HCT116 (cell line): Measurements from ENCODE around the gene NPTX1. TPM values are rescaled to one million over a fixed set of nuclear protein-coding genes. Genes with fewer than 3 reads are reported as not detected.
A peak's percentile ranks its signal among the peaks of the same experiment; 100 is the strongest.

ENCODE experiments used
- ATAC-seq: fragments of 200-7000 bp; cut with Tn5 transposase; 2 replicates; pipeline ENCODE4 v1.9.1; 2020; ENCODE audit warnings: mild to moderate bottlenecking, moderate library complexity
- BruUV-seq: library from RNA; stranded (reverse); fragments of 400-500 nt; replicated peaks from 2 replicates; lab custom pipeline; 2021; lab: Mats Ljungman, UMichigan
- CTCF ChIA-PET: fragments of 300-600 bp; sonication (Branson Sonifier 250); formaldehyde crosslinking; loops from one replicate; lab custom pipeline; 2021; ENCODE audit warnings: antibody characterized with exemption; lab: Charles Lee
- POLR2A ChIA-PET: fragments of 300-600, 350-600 bp; sonication (Branson Sonifier 250); formaldehyde crosslinking; loops from one replicate; lab custom pipeline; 2021; ENCODE audit warnings: antibody characterized with exemption; lab: Charles Lee
- RAD21 ChIA-PET, 2 experiments: fragments of 300-600 bp; sonication (Branson Sonifier 250); formaldehyde crosslinking; loops; one replicate each; lab custom pipeline; 2023; ENCODE audit warnings: low total read pairs in 2 of 2; ENCODE audit not compliant: uncharacterized antibody in 2 of 2, unreplicated experiment in 2 of 2, low non-redundant PET in 1 of 2; lab: Charles Lee
- DNase-seq: peaks from one replicate; pipeline ENCODE4 v3.0.0-alpha.2; 2010; ENCODE audit warnings: low read depth, low spot score
- H2AFZ ChIP-seq: fragments of 200-600 bp; shearing (Covaris generic), sonication (generic); 2 replicates; pipeline ENCODE4 v1.6.1; 2017; ENCODE audit warnings: low read depth, mixed run types, mixed read lengths, antibody characterized with exemption, low read length; ENCODE audit not compliant: poor library complexity, severe bottlenecking
- H3K27ac ChIP-seq: 2 replicates; pipeline ENCODE4 v1.5.1; 2012; ENCODE audit warnings: low read depth, low read length
- H3K27me3 ChIP-seq: fragments of 200-600 bp; sonication (generic); 2 replicates; pipeline ENCODE4 v1.6.1; 2016; ENCODE audit warnings: mixed run types, low read length, mixed read lengths; ENCODE audit not compliant: insufficient read depth
- H3K36me3 ChIP-seq, 2 experiments: fragments of 200-500 bp in 1 of 2; fragments of 200-600 bp in 1 of 2; sonication (Bioruptor generic) in 1 of 2; sonication (generic) in 1 of 2; 2 replicates each; pipeline versions ENCODE4 v1.5.1 to v1.6.1; 2014 to 2016; ENCODE audit warnings: low read length in 2 of 2, inconsistent platforms in 1 of 2, mixed read lengths in 1 of 2, mixed run types in 1 of 2; ENCODE audit not compliant: insufficient read depth in 2 of 2, control insufficient read depth in 1 of 2
- H3K4me1 ChIP-seq, 2 experiments: fragments of 200-600 bp in 1 of 2; sonication (generic) in 1 of 2; 2 replicates each; pipeline versions ENCODE4 v1.5.1 to v1.6.1; 2012 to 2017; ENCODE audit warnings: low read length in 2 of 2, inconsistent platforms in 1 of 2, mild to moderate bottlenecking in 1 of 2, mixed read lengths in 1 of 2, mixed run types in 1 of 2, moderate library complexity in 1 of 2; ENCODE audit not compliant: insufficient read depth in 2 of 2, control insufficient read depth in 1 of 2
- H3K4me2 ChIP-seq: fragments of 200-600 bp; sonication (generic); 2 replicates; pipeline ENCODE4 v1.6.1; 2017; ENCODE audit warnings: mixed run types, low read length, mixed read lengths
- H3K4me3 ChIP-seq, 2 experiments: fragments of 200-600 bp in 1 of 2; sonication (generic) in 1 of 2; replicated peaks in 1 of 2; 2 replicates each; pipeline ENCODE4 v1.5.1; 2011 to 2016; ENCODE audit warnings: low read length in 2 of 2, control low read depth in 1 of 2, low read depth in 1 of 2, mild to moderate bottlenecking in 1 of 2, mixed read lengths in 1 of 2, mixed run types in 1 of 2
- H3K79me2 ChIP-seq: fragments of 200-600 bp; sonication (generic); 2 replicates; pipeline ENCODE4 v1.6.1; 2017; ENCODE audit warnings: mild to moderate bottlenecking, mixed run types, low read length, moderate library complexity, mixed read lengths; ENCODE audit not compliant: insufficient read depth
- H3K9ac ChIP-seq: fragments of 200-600 bp; sonication (generic); 2 replicates; pipeline ENCODE4 v1.6.1; 2016; ENCODE audit warnings: low read length, mixed read lengths
- H3K9me2 ChIP-seq: fragments of 200-600 bp; sonication (generic), shearing (Covaris generic); 2 replicates; pipeline ENCODE4 v1.6.1; 2017; ENCODE audit warnings: mixed run types, mild to moderate bottlenecking, moderate library complexity; ENCODE audit not compliant: insufficient read depth
- H3K9me3 ChIP-seq, 2 experiments: fragments of 200-500 bp in 1 of 2; fragments of 200-600 bp in 1 of 2; sonication (Bioruptor generic) in 1 of 2; sonication (generic) in 1 of 2; 2 replicates each; pipeline ENCODE4 v1.6.1; 2014 to 2017; ENCODE audit warnings: low read length in 2 of 2, mixed read lengths in 2 of 2, inconsistent platforms in 1 of 2, low read depth in 1 of 2, mild to moderate bottlenecking in 1 of 2, mixed run types in 1 of 2, moderate library complexity in 1 of 2; ENCODE audit not compliant: control insufficient read depth in 1 of 2, insufficient read depth in 1 of 2
- H4K20me1 ChIP-seq: fragments of 200-600 bp; sonication (generic), shearing (Covaris generic); 2 replicates; pipeline ENCODE4 v1.6.1; 2017; ENCODE audit warnings: mixed run types, mild to moderate bottlenecking, moderate library complexity; ENCODE audit not compliant: insufficient read depth
- CTCF ChIP-seq, 3 experiments: fragments of 200-600 bp in 1 of 3; sonication (generic) in 1 of 3; IDR thresholded peaks in 2 of 3; conservative IDR thresholded peaks in 1 of 3; 2 replicates each; pipeline ENCODE4 v1.5.1; 2012 to 2017; ENCODE audit warnings: low read depth in 2 of 3, low read length in 2 of 3, antibody characterized with exemption in 1 of 3, borderline replicate concordance in 1 of 3, control low read depth in 1 of 3, mild to moderate bottlenecking in 1 of 3, mixed read lengths in 1 of 3, mixed run types in 1 of 3, moderate library complexity in 1 of 3; ENCODE audit not compliant: insufficient read depth in 1 of 3
- EGR1 ChIP-seq: IDR thresholded peaks from 2 replicates; pipeline ENCODE4 v1.6.1; 2012; ENCODE audit warnings: low read depth
- ELF1 ChIP-seq: IDR thresholded peaks from 2 replicates; pipeline ENCODE4 v1.6.1; 2012; ENCODE audit warnings: low read depth, borderline replicate concordance
- JUND ChIP-seq: IDR thresholded peaks from 2 replicates; pipeline ENCODE4 v1.6.1; 2012
- RAD21 ChIP-seq: IDR thresholded peaks from 2 replicates; pipeline ENCODE4 v1.6.1; 2012; ENCODE audit warnings: low read depth, mild to moderate bottlenecking
- TCF7L2 ChIP-seq: IDR thresholded peaks from 2 replicates; pipeline ENCODE4 v1.7.0; 2011; ENCODE audit warnings: borderline replicate concordance, inconsistent platforms; ENCODE audit not compliant: insufficient read depth, insufficient read length; ENCODE audit errors: extremely low read depth
- intact Hi-C: fragments of 100-400 bp; cut with micrococcal nuclease; formaldehyde crosslinking; loops from 2 replicates; pipeline ENCODE4 v1.10.0; 2022
- total RNA-seq: library from RNA; stranded (reverse); gene quantifications from one replicate; pipeline ENCODE4 v1.2.1, GENCODE V29; 2021; ENCODE audit not compliant: unreplicated experiment

The NPTX1 gene
- total RNA-seq, 1 experiment from 2014 or later, result 0.15 TPM

DNA sequence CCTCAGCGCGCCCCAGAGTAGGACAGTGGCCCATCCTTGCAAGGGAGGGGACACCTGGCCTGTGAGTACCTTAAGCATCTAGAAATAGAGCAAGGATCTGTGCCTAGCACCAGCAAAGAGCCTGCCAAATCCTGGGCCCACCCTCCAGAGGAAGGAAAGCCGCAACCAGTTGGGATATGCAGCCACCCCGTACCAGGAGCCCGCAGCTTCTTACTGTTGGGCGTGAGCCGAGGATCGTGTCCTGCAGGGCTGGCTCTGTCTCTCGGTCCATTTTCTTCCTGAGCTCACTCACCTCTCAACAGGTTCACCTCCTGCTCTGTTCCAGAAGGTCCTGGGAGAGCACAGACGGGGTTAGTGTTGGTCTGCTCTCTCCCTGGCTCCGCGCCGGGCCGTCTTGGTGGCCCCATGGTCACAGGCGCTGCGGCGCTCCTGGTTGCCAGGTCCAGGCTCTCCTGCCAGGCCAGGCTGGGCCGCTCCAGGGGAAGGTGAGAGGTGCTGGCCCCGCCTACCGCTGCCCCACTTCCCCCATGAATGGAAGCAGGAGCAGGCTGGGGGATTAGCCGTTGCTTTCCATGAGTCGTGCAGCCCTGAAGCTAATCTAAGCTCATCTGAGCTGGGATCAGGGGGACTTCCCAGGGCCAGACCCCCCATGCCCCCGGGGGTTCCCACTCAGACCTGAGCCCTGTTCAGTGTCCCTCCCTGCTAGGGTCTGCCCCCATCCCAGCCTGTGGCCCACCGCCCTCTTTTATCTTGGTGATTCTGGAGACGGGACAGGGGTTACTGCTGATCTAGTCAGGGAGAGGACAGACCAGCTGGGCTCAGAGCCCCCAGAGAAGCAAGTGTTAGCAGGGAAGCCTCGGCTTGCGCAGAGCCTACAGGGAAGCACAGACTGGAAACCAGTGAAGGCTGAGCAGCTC lies 48.8 kb downstream of the NPTX1 start:
- Histone ChIP-seq H3K4me2 (no peak overlapping the region), H4K20me1 (no peaks in the 10 kb centered on the region), H3K36me3 (no peaks in the 10 kb centered on the region), H3K9me3 (no peaks in the 10 kb centered on the region), H3K9ac (no peak overlapping the region), H3K4me3 (no peak overlapping the region), H3K9me2 (no peaks in the 10 kb centered on the region), H3K4me1 (no peaks in the 10 kb centered on the region), H2AFZ (no peak overlapping the region), H3K79me2 (no peaks in the 10 kb centered on the region), H3K27me3 (no peaks in the 10 kb centered on the region), H3K27ac (no peak overlapping the region)
- BruUV-seq, result no TSS peak
- ChIA-PET POLR2A (no interaction called here), CTCF (interaction anchor here (0.6 to 2.5 kb wide), 24 partner anchors 9 to 682 kb away, joined by 3 to 35 read pairs (median 3); partner anchors contain the start of genes CHMP6 and ENDOV), RAD21 (interaction anchor here (0.5 to 1.5 kb wide), 11 partner anchors 10 to 557 kb away, joined by 3 to 6 read pairs (median 3); no protein-coding TSS in a partner anchor)
- ATAC-seq (no peak), DNase-seq (no peak)
- TF ChIP-seq ELF1 (no peak), TCF7L2 (no peak), EGR1 (no peak)
- intact Hi-C loops, result loop anchor here (1.0 kb wide), 5 partner anchors 148 to 554 kb away; no protein-coding TSS in a partner anchor

- peak; percentile 96 for ATAC-seq
- Histone ChIP-seq H3K4me1 (no peaks in the 10 kb centered on the region), H2AFZ (no peak overlapping the region), H4K20me1 (no peaks in the 10 kb centered on the region), H3K9ac (no peak overlapping the region), H3K79me2 (no peaks in the 10 kb centered on the region), H3K36me3 (no peaks in the 10 kb centered on the region), H3K9me3 (no peaks in the 10 kb centered on the region), H3K27ac (no peak overlapping the region), H3K9me2 (no peaks in the 10 kb centered on the region), H3K4me2 (no peak overlapping the region), H3K4me3 (no peak overlapping the region), H3K27me3 (no peaks in the 10 kb centered on the region)
- POLR2A ChIA-PET, result interaction anchor here (0.6 kb wide), 1 partner anchor 555 kb away, joined by 3 read pairs; no protein-coding TSS in a partner anchor
- CTCF ChIA-PET, result interaction anchor here (0.6 to 2.5 kb wide), 22 partner anchors 9 to 681 kb away, joined by 3 to 35 read pairs (median 3); partner anchors contain the start of genes CHMP6 and ENDOV
- RAD21 ChIA-PET, result interaction anchor here (0.5 to 1.5 kb wide), 11 partner anchors 11 to 558 kb away, joined by 3 to 6 read pairs (median 3); no protein-coding TSS in a partner anchor
- BruUV-seq, result no TSS peak
- peak; percentile 29 for DNase-seq
- intact Hi-C loops, result loop anchor here (1.0 kb wide), 5 partner anchors 149 to 555 kb away; no protein-coding TSS in a partner anchor
- TF ChIP-seq CTCF (IDR thresholded peaks at IDR 0.05 in 2 of 3, conservative IDR thresholded peaks at IDR 0.05 in 1 of 3; ENCODE audit: borderline replicate concordance in 1 of 3, insufficient read depth in 1 of 3, low read depth in 2 of 3, low read length in 2 of 3), result peak; percentile 98 to 99 (median 99)
- peak; percentile 99 for TF ChIP-seq RAD21
- TF ChIP-seq JUND, result no peak
These were observed 49.6 kb downstream of the NPTX1 start for GRCh38 chr17:80426671-80427326.
